Measurements from ENCODE around the gene ZNF777. TPM values are rescaled to one million over a fixed set of nuclear protein-coding genes. Genes with fewer than 3 reads are reported as not detected.

ZNF777 gene
- total and polyA plus RNA-seq, 2 donors (not counting 1 experiment from before 2014, with no cell fraction given), result 4.1 to 4.9 TPM

DNA sequence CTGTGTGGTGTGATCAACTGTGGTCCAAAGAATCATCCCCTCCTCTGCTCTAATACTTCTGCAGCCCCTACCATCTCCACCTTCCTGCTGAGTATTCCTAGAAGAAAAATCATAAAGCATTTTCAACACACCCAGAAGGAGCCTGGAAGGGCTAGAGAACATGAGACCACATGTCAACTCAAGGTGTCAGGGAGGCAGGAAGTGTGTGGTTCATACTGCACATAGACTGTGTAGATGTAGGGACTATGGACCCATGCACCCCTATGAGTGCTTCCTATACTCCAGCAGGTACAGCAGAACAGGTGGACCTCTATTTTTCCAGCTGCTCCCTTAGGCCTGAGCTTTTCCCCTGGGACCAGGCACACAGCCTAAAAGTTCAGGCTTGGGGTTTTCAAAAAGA, 39.3 kb upstream of the ZNF777 start:
- Histone ChIP-seq H3K9me3 (ENCODE audit: control insufficient read depth, insufficient read depth, low read depth, low read length) (no peaks in the 10 kb centered on the region), H4K20me1 (ENCODE audit: control insufficient read depth, extremely low read depth, insufficient read depth, low read length) (no peaks in the 10 kb centered on the region), H3K4me2 (ENCODE audit: extremely low read depth, insufficient read depth, low read length) (no peak overlapping the region), H2AFZ (ENCODE audit: low read length) (no peak overlapping the region), H3K36me3 (ENCODE audit: control insufficient read depth, insufficient read depth, low read length) (no peaks in the 10 kb centered on the region), H3K4me3 (replicated peaks in 1 of 4; ENCODE audit: control extremely low read depth in 1 of 4, insufficient read depth in 1 of 4, low read depth in 3 of 4, low read length in 4 of 4) (no peak overlapping the region), H3K79me2 (ENCODE audit: control insufficient read depth, insufficient read depth, low read length) (peaks cover 13% of the 10 kb centered on the region), H3K9ac (ENCODE audit: insufficient read depth, low read length) (no peak overlapping the region), H3K4me1 (ENCODE audit: control insufficient read depth, extremely low read depth, insufficient read depth, low read length) (peaks cover 7% of the 10 kb centered on the region), H3K27me3 (ENCODE audit: control insufficient read depth, insufficient read depth, low read length) (peaks cover 6% of the 10 kb centered on the region), H3K27ac (ENCODE audit: insufficient read depth, low read length) (no peak overlapping the region)
- no peak for TF ChIP-seq EZH2 (IDR thresholded peaks at IDR 0.05; ENCODE audit: low read length, missing control alignments)
- TF ChIP-seq, protein P1, sequence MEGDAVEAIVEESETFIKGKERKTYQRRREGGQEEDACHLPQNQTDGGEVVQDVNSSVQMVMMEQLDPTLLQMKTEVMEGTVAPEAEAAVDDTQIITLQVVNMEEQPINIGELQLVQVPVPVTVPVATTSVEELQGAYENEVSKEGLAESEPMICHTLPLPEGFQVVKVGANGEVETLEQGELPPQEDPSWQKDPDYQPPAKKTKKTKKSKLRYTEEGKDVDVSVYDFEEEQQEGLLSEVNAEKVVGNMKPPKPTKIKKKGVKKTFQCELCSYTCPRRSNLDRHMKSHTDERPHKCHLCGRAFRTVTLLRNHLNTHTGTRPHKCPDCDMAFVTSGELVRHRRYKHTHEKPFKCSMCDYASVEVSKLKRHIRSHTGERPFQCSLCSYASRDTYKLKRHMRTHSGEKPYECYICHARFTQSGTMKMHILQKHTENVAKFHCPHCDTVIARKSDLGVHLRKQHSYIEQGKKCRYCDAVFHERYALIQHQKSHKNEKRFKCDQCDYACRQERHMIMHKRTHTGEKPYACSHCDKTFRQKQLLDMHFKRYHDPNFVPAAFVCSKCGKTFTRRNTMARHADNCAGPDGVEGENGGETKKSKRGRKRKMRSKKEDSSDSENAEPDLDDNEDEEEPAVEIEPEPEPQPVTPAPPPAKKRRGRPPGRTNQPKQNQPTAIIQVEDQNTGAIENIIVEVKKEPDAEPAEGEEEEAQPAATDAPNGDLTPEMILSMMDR (conservative IDR thresholded peaks at IDR 0.05 in 1 of 2, IDR thresholded peaks at IDR 0.05 in 1 of 2; ENCODE audit: low read depth in 1 of 2, low read length in 2 of 2), result no peak
- no peak for DNase-seq (ENCODE audit: low read depth in 2 of 2)

DNA sequence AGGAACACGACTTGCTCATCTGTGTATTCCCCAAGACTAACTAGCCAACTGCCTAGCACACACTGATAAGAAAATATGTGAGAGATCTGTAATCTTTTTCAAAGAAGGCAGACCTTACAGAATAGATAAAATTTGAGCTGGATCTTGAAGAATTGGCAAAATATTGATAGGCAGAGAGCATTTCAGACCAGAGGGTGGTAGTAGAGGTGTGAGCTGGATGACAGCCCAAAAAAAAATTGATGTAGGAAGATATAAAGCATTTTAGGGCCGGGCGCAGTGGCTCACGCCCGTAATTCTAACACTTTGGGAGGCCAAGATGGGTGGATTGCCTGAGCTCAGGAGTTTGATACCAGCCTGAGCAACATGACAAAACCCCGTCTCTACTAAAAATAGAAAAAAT, 37.9 kb upstream of the ZNF777 start:
- Histone ChIP-seq H3K36me3 (ENCODE audit: control insufficient read depth, insufficient read depth, low read length) (peaks cover 2% of the 10 kb centered on the region), H3K79me2 (ENCODE audit: control insufficient read depth, insufficient read depth, low read length) (peaks cover 19% of the 10 kb centered on the region), H2AFZ (ENCODE audit: low read length) (no peak overlapping the region), H3K4me2 (ENCODE audit: extremely low read depth, insufficient read depth, low read length) (no peak overlapping the region), H3K27ac (ENCODE audit: insufficient read depth, low read length) (no peak overlapping the region), H3K4me3 (replicated peaks in 1 of 4; ENCODE audit: control extremely low read depth in 1 of 4, insufficient read depth in 1 of 4, low read depth in 3 of 4, low read length in 4 of 4) (no peak overlapping the region), H3K4me1 (ENCODE audit: control insufficient read depth, extremely low read depth, insufficient read depth, low read length) (peaks cover 7% of the 10 kb centered on the region), H3K9me3 (ENCODE audit: control insufficient read depth, insufficient read depth, low read depth, low read length) (no peaks in the 10 kb centered on the region), H4K20me1 (ENCODE audit: control insufficient read depth, extremely low read depth, insufficient read depth, low read length) (no peaks in the 10 kb centered on the region), H3K9ac (ENCODE audit: insufficient read depth, low read length) (no peak overlapping the region), H3K27me3 (ENCODE audit: control insufficient read depth, insufficient read depth, low read length) (peaks cover 6% of the 10 kb centered on the region)
- no peak for DNase-seq (ENCODE audit: low read depth in 2 of 2)
- TF ChIP-seq, protein P1 (conservative IDR thresholded peaks at IDR 0.05 in 1 of 2, IDR thresholded peaks at IDR 0.05 in 1 of 2; ENCODE audit: low read depth in 1 of 2, low read length in 2 of 2), result no peak
- TF ChIP-seq EZH2 (IDR thresholded peaks at IDR 0.05; ENCODE audit: low read length, missing control alignments), result no peak

DNA sequence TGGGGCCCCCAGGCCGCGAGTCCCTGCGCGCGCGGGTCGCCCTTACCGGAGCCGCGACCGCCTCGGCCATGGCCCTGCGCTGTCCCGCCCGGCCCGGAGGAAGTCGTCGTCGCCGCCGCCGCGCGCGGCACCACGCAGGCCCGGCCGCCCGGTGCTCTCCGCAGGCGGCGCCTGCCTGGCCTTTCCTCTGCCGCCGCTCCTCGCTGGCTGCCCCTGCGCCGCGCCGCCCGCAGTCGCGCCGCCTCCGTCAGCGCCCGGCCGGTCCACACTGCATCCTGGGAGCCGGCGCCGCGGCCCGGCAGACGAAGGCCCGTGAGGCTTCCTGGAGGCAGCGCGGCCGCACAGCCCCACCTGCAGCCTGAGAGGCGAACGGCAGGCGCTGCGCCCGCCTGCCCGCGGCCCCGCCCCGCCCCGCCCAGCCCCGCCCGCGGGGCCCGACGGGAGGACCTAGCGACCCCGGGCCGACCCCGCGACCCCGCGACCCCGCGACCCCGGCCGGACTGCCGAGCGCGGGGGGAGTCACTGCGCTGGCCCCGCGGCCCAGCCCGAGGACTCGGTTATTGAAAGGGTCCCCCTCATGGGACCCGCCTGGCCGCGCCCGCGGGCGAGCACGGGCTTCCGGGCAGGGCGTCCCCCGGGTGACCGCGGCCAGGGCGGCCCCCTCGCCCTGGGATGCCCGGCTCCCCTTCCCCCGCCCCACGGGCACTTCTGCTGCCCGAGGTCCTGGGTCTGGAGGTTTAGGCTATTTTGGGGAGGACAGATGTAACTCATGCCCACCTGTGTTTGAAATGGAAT, 36.8 kb upstream of the ZNF777 start, which contains the start of gene ZNF746:
Gene ZNF746, minus strand, starts transcription at position 343 of the 795 bp plus-strand sequence. Its CDS starts 273 bp downstream, at position 70.
- Histone ChIP-seq H3K27ac (ENCODE audit: insufficient read depth, low read length) (peak within 1 kb of the TSS; percentile 69), H3K36me3 (ENCODE audit: control insufficient read depth, insufficient read depth, low read length) (peaks cover 13% of the 10 kb centered on the region), H2AFZ (ENCODE audit: low read length) (peak within 1 kb of the TSS; percentile 16), H4K20me1 (ENCODE audit: control insufficient read depth, extremely low read depth, insufficient read depth, low read length) (no peaks in the 10 kb centered on the region), H3K9me3 (ENCODE audit: control insufficient read depth, insufficient read depth, low read depth, low read length) (no peaks in the 10 kb centered on the region), H3K79me2 (ENCODE audit: control insufficient read depth, insufficient read depth, low read length) (peaks cover 19% of the 10 kb centered on the region), H3K4me2 (ENCODE audit: extremely low read depth, insufficient read depth, low read length) (peak within 1 kb of the TSS; percentile 82), H3K27me3 (ENCODE audit: control insufficient read depth, insufficient read depth, low read length) (peaks cover 6% of the 10 kb centered on the region), H3K4me1 (ENCODE audit: control insufficient read depth, extremely low read depth, insufficient read depth, low read length) (peaks cover 7% of the 10 kb centered on the region), H3K9ac (ENCODE audit: insufficient read depth, low read length) (peak within 1 kb of the TSS; percentile 77), H3K4me3 (replicated peaks in 1 of 4; ENCODE audit: control extremely low read depth in 1 of 4, insufficient read depth in 1 of 4, low read depth in 3 of 4, low read length in 4 of 4) (peak within 1 kb of the TSS; percentile 62 to 89 (median 80))
- peak; percentile 72 to 79 for DNase-seq (ENCODE audit: low read depth in 2 of 2)
- TF ChIP-seq, protein P1 (conservative IDR thresholded peaks at IDR 0.05 in 1 of 2, IDR thresholded peaks at IDR 0.05 in 1 of 2; ENCODE audit: low read depth in 1 of 2, low read length in 2 of 2), result peak; percentile 35 to 37
- TF ChIP-seq EZH2 (IDR thresholded peaks at IDR 0.05; ENCODE audit: low read length, missing control alignments), result no peak

All from fibroblast of lung (primary cell).